Sigmoid colon (tissue), 3 donors: ENCODE results near the gene CYTH1.

ENCODE experiments used
- POLR2A ChIP-seq, 2 donors: fragments of 450-650 bp; IDR thresholded peaks; one replicate each; pipeline ENCODE4 v1.6.1; 2016; ENCODE audit warnings: antibody characterized with exemption in 2 of 2, mild to moderate bottlenecking in 2 of 2, moderate library complexity in 2 of 2
- TF ChIP-seq, protein P1 (sequence below), 4 experiments: fragments of 450-650 bp in 3 of 4; fragments of 200-600 bp in 1 of 4; IDR thresholded peaks; one replicate each; pipeline ENCODE4 v1.5.1; 2016 to 2019; ENCODE audit warnings: antibody characterized with exemption in 4 of 4, mild to moderate bottlenecking in 3 of 4, moderate library complexity in 2 of 4

DNA sequence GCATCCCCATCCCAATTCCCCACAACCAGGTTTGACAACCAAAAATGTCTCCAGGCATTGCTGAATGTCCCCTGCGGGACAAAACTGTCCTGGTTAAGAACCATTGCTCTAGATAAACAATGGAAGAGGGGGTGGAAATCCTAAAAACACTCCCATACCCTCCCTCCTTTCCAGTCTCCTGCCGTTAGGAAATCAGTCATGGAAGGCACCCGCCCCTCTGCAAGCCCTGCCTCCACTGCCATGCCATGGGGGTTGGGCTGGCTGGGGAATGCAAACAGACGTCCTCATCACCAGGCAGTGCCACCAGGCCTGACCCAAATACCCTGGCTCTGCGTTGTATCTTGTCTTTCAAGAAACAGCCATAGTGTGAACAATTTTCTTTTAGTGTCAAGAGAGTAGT lies 57.5 kb downstream of the CYTH1 start:
- TF ChIP-seq, protein P1, sequence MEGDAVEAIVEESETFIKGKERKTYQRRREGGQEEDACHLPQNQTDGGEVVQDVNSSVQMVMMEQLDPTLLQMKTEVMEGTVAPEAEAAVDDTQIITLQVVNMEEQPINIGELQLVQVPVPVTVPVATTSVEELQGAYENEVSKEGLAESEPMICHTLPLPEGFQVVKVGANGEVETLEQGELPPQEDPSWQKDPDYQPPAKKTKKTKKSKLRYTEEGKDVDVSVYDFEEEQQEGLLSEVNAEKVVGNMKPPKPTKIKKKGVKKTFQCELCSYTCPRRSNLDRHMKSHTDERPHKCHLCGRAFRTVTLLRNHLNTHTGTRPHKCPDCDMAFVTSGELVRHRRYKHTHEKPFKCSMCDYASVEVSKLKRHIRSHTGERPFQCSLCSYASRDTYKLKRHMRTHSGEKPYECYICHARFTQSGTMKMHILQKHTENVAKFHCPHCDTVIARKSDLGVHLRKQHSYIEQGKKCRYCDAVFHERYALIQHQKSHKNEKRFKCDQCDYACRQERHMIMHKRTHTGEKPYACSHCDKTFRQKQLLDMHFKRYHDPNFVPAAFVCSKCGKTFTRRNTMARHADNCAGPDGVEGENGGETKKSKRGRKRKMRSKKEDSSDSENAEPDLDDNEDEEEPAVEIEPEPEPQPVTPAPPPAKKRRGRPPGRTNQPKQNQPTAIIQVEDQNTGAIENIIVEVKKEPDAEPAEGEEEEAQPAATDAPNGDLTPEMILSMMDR (IDR thresholded peaks at IDR 0.05): no peak
- TF ChIP-seq POLR2A (IDR thresholded peaks at IDR 0.05): no peak
